Measurements from ENCODE around the gene SF1. TPM values are rescaled to one million over a fixed set of nuclear protein-coding genes. Genes with fewer than 3 reads are reported as not detected.

The SF1 gene
- total RNA-seq, 1 donor from 2014 or later, result 62.4 TPM

- DNase-seq (ENCODE audit: low spot score in 2 of 2), result no peak
- no peak for FAIRE-seq
These were observed 46.7 kb downstream of the SF1 start for GRCh38 chr11:64731601-64732000.

- DNase-seq (ENCODE audit: low spot score in 2 of 2) (no peak), FAIRE-seq (no peak)
These were observed 48.4 kb downstream of the SF1 start for GRCh38 chr11:64729851-64730382.

GRCh38 chr11:64728757-64729365 is 49.5 kb downstream of the SF1 start:
- FAIRE-seq (no peak), DNase-seq (ENCODE audit: low spot score in 2 of 2) (no peak)

GRCh38 chr11:64726867-64727530 is 51.3 kb downstream of the SF1 start:
- FAIRE-seq (no peak), DNase-seq (ENCODE audit: low spot score in 2 of 2) (no peak)

GRCh38 chr11:64726211-64726641 is 52.1 kb downstream of the SF1 start:
- FAIRE-seq, result no peak
- DNase-seq (ENCODE audit: low spot score in 2 of 2), result no peak

- DNase-seq (ENCODE audit: low spot score in 2 of 2), result no peak
- FAIRE-seq, result no peak
These were observed 53.3 kb downstream of the SF1 start for GRCh38 chr11:64724863-64725532.

GRCh38 chr11:64723907-64724862 is 54.2 kb downstream of the SF1 start:
- no peak for FAIRE-seq
- DNase-seq (ENCODE audit: low spot score in 2 of 2), result no peak

GRCh38 chr11:64723117-64723906 is 55.0 kb downstream of the SF1 start, which contains the start of gene NRXN2:
Gene NRXN2, minus strand, starts transcription at chr11:64723197. Its CDS starts 9,498 bp downstream, at chr11:64713699.
- DNase-seq (ENCODE audit: low spot score in 2 of 2), result peak; percentile 99
- no peak for FAIRE-seq

GRCh38 chr11:64722141-64723065 is 55.9 kb downstream of the SF1 start:
- FAIRE-seq, result no peak
- DNase-seq (ENCODE audit: low spot score in 2 of 2), result no peak

GRCh38 chr11:64721359-64721699 is 57.0 kb downstream of the SF1 start:
- FAIRE-seq (no peak), DNase-seq (ENCODE audit: low spot score in 2 of 2) (no peak)

GRCh38 chr11:64720640-64721358 is 57.5 kb downstream of the SF1 start:
- DNase-seq (ENCODE audit: low spot score in 2 of 2) (no peak), FAIRE-seq (no peak)

GRCh38 chr11:64720167-64720566 is 58.2 kb downstream of the SF1 start:
- FAIRE-seq (no peak), DNase-seq (ENCODE audit: low spot score in 2 of 2) (no peak)

GRCh38 chr11:64719406-64719805 is 58.9 kb downstream of the SF1 start:
- FAIRE-seq (no peak), DNase-seq (ENCODE audit: low spot score in 2 of 2) (no peak)

- no peak for FAIRE-seq
- no peak for DNase-seq (ENCODE audit: low spot score in 2 of 2)
These were observed 59.6 kb downstream of the SF1 start for GRCh38 chr11:64718780-64719124.

- no peak for FAIRE-seq
- DNase-seq (ENCODE audit: low spot score in 2 of 2), result no peak
These were observed 60.1 kb downstream of the SF1 start for GRCh38 chr11:64718084-64718779.

- FAIRE-seq, result no peak
- no peak for DNase-seq (ENCODE audit: low spot score in 2 of 2)
These were observed 61.1 kb downstream of the SF1 start for GRCh38 chr11:64717268-64717578.

- DNase-seq (ENCODE audit: low spot score in 2 of 2), result no peak
- FAIRE-seq, result no peak
These were observed 61.7 kb downstream of the SF1 start for GRCh38 chr11:64716473-64717267.
